GM06990 (cell line): ENCODE results near the gene ADAMTSL2.

Experiments
- DNase-seq: peaks from one replicate; pipeline ENCODE4 v3.0.0-alpha.2; 2011; ENCODE audit not compliant: insufficient read length; ENCODE audit errors: extremely low read depth
- H3K27me3 ChIP-seq: replicated peaks from 2 replicates; pipeline ENCODE4 v1.6.0; 2011; ENCODE audit warnings: low read length; ENCODE audit not compliant: control insufficient read depth, insufficient read depth
- H3K36me3 ChIP-seq: 2 replicates; pipeline ENCODE4 v1.5.1; 2011; ENCODE audit warnings: low read length; ENCODE audit not compliant: control insufficient read depth, insufficient read depth
- H3K4me3 ChIP-seq: replicated peaks from 2 replicates; pipeline ENCODE4 v1.5.1; 2011; ENCODE audit warnings: low read depth, mild to moderate bottlenecking, control low read depth, low read length
- TF ChIP-seq, protein P1 (sequence below): IDR thresholded peaks from 2 replicates; pipeline ENCODE4 v1.5.1; 2011; ENCODE audit warnings: low read length, control low read depth, mild to moderate bottlenecking, inconsistent platforms; ENCODE audit not compliant: insufficient read depth, poor library complexity, severe bottlenecking

ADAMTSL2 gene

DNA sequence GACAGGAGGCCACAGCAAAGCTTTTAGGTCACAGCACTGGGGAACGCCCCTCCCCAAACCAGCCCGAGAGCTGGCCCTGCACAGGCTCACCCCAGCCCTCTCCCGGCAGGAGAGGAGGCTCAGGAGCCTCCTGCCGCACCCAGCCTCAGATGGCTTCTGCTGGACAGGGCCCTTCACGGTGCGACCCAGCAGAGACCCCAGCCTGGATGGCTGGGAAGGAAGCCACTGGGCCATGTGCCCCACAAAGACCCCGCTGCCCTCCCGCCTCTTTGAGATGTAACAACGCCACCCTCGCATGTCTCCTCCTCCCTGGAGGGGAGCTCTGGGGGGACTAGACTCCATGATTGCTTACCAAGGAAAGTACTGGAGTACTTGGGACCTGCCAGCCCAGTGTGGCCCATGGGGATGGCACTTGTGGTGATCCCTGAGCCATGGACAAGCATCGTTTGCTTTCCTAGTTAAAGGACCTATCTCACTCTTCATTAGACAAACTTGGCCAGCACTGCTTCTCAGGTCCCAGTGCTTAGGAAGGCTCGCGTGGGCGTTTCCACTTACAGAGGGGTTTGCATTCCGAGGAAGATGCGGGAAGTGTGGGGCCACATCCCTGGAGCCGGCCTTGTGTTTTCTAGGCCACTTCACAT, 18.8 kb upstream of the ADAMTSL2 start:
- Histone ChIP-seq H3K27me3 (peaks cover 4% of the 10 kb centered on the region; the same call in 1 of the 2 replicates), H3K36me3 (no peaks in the 10 kb centered on the region), H3K4me3 (no peak overlapping the region)
- TF ChIP-seq, protein P1, sequence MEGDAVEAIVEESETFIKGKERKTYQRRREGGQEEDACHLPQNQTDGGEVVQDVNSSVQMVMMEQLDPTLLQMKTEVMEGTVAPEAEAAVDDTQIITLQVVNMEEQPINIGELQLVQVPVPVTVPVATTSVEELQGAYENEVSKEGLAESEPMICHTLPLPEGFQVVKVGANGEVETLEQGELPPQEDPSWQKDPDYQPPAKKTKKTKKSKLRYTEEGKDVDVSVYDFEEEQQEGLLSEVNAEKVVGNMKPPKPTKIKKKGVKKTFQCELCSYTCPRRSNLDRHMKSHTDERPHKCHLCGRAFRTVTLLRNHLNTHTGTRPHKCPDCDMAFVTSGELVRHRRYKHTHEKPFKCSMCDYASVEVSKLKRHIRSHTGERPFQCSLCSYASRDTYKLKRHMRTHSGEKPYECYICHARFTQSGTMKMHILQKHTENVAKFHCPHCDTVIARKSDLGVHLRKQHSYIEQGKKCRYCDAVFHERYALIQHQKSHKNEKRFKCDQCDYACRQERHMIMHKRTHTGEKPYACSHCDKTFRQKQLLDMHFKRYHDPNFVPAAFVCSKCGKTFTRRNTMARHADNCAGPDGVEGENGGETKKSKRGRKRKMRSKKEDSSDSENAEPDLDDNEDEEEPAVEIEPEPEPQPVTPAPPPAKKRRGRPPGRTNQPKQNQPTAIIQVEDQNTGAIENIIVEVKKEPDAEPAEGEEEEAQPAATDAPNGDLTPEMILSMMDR, result no peak
- no peak for DNase-seq

DNA sequence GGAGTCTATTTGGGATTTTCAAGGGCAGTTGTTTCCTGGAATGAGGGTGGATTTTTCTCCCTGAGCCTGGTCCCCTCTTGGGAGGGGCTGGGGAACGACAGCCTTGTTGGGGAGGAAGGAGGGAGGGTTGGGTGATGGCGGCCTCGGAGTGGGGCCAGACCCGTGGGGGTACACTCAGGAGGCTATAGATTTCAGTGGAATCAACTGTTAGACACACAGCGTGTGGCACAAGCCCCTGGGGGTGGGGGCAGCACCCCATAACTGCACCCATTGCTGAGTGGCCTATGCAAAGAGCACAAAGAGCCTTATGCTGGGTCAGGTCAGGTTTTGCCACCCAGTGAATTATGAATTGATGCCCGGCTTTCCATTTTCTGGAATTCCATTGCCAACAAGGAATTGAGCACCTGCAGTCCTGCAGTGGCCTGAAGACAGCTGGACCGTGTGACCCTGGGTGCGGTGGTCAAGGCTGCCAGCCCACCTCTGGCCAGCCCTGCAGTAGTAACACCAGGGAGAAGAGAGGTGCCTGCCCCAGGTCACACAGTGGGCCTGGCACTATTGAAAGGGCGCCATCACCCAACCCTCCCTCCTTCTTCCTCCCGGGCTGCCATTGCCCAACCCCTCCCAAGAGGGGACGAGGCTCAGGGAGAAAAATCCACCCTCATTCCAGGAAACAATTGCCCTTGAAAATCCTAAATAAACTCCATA, 18.1 kb upstream of the ADAMTSL2 start:
- H3K4me3 ChIP-seq, result no peak overlapping the region
- H3K27me3 ChIP-seq, result peaks cover 4% of the 10 kb centered on the region; the same call in 1 of the 2 replicates
- no peaks in the 10 kb centered on the region for H3K36me3 ChIP-seq
- TF ChIP-seq, protein P1, result no peak
- no peak for DNase-seq

- Histone ChIP-seq H3K4me3 (no peak overlapping the region), H3K36me3 (no peaks in the 10 kb centered on the region), H3K27me3 (peaks cover 4% of the 10 kb centered on the region; the same call in 1 of the 2 replicates)
- TF ChIP-seq, protein P1, result no peak
- no peak for DNase-seq
These were observed 17.5 kb upstream of the ADAMTSL2 start for GRCh38 chr9:133516961-133517350.

DNA sequence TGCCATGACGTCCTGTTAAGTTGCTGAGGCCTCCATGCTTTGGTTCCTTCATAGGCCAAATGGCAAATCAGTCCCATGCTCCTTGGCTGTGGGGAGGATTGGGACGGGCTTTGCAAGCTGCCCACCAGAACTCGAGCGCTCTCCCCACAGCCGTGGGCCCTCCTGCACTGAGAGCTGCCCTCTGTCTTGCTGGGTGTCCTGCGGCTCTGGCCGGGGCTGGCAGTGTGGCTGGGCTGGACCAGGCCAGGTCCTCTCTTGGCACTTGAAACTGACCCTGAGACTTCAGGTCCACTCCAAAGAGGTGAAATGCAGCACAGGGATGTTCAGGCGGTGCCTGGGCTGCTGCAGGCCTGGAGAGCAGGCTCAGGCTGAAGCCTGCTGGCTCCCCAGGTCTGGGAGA, 16.8 kb upstream of the ADAMTSL2 start:
- Histone ChIP-seq H3K27me3 (peaks cover 4% of the 10 kb centered on the region; the same call in 1 of the 2 replicates), H3K4me3 (no peak overlapping the region), H3K36me3 (no peaks in the 10 kb centered on the region)
- DNase-seq, result no peak
- TF ChIP-seq, protein P1, result no peak

DNA sequence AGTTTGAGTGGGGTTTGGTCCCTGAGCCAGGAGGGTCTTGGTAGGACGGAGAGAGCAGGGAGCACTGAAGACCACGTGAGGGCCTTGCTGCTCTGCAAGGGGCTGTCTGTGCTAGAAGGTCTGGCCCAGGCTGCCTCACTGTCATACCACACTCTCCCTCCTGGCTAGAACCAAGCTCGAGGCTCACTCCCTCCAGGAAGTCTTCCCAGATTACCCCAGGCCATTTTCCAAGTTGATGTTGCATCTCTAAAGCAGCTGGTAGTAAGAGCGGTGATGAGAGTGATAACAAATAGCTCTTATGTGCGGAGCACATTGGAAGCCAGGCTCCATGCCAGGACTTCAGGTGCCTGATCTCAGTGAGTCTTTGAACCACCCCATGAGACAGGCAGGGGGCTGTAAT, 16.3 kb upstream of the ADAMTSL2 start:
- Histone ChIP-seq H3K4me3 (no peak overlapping the region), H3K27me3 (peaks cover 4% of the 10 kb centered on the region; the same call in 1 of the 2 replicates), H3K36me3 (no peaks in the 10 kb centered on the region)
- TF ChIP-seq, protein P1, result no peak
- DNase-seq, result no peak
